Measurements from ENCODE around the gene FCRL2.

The FCRL2 gene, protein sequence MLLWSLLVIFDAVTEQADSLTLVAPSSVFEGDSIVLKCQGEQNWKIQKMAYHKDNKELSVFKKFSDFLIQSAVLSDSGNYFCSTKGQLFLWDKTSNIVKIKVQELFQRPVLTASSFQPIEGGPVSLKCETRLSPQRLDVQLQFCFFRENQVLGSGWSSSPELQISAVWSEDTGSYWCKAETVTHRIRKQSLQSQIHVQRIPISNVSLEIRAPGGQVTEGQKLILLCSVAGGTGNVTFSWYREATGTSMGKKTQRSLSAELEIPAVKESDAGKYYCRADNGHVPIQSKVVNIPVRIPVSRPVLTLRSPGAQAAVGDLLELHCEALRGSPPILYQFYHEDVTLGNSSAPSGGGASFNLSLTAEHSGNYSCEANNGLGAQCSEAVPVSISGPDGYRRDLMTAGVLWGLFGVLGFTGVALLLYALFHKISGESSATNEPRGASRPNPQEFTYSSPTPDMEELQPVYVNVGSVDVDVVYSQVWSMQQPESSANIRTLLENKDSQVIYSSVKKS

DNA sequence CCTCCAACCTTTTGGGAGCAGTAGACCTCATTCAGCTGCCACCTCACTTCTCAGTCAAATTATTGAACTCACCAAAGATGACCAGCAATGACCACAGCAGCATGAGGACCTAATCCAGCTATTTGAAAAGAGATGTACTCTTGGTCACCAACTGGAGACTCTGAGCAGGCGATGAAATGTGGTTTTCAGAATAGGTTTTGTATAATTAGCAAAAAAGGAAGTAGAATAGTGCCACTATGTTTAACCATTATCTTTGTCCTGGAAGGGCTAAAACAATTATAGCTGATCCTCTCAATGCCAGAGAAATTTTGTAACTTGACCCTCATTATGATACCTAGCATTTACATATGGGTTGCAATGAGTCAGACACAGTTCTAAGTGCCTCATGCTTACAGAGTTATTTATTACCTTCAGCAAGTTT lies at the start of gene FCRL2:
Gene FCRL2 (minus strand): TSS at position 162 of the 421 bp plus-strand sequence. CDS start 59 bp downstream, at position 103.
- DNase-seq = no peak

GRCh38 chr1:157820299-157820698 lies 43.4 kb upstream of the FCRL2 start:
- DNase-seq = no peak

- no peak for DNase-seq
Observed at GRCh38 chr1:157819896-157820295, 43.0 kb upstream of the FCRL2 start, which contains the start of gene FCRL1. Gene FCRL1 (minus strand): TSS chr1:157820120. CDS start chr1:157820037, 83 bp downstream.

- no peak for DNase-seq
Observed at GRCh38 chr1:157819215-157819614, 42.3 kb upstream of the FCRL2 start.

DNA sequence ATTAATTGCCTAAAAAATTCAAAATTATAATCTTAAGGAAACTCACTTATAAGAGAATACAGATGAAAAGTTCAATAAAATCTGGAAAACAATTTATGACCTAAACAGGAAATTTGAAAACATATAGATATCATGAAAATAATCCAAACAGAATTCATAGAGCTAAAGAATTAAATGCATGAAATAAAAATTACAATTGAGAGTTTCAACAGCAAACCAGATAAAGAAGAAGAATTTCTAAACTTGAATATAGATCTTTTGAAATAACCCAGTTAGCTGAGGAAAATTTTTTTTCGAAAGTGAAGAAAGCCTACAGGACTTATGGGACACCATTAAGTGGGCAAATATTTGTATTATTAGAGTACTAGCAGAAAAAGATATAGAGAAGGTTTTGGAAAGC lies 36.3 kb upstream of the FCRL2 start:
- DNase-seq = no peak

- no peak for DNase-seq
Observed at GRCh38 chr1:157806431-157807149, 29.7 kb upstream of the FCRL2 start.

GRCh38 chr1:157803851-157804250 lies 26.9 kb upstream of the FCRL2 start:
- no peak for DNase-seq

DNA sequence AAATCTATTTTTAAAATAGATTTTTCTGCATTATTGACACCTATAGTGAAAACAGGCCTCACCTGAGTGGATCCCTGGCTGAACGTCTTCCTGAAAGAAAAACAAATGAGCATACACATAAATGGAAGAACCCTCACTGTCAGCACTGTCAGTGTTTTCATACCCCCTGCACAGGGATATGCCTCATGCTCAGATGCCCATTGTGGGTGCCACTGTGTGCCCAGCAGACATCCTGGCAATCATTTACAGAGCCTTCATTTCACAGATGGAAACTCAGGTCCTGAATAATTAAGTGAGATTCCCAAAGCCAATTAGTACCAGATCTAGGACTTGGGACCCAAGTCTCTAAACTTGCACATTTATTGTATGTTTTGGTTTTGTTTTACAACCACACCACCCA lies 23.1 kb upstream of the FCRL2 start:
- DNase-seq = no peak

DNA sequence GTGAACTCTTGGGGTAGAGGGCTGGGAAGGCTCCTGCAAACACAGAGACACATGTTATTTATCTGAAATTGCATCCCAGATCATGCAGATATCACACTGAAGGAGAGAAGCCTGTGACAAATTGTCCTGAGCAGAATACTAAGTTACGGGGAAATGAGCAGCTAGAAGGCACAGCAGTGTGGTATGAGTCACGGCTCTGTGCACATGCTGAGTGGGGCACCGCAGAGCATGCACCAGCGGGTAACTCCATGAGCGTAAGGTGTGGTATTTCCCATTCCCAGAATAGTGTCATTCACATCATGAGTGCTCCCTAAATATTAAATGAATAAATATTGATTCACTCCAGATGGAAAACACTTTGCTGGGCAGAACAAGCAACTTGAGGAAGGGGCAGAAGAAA lies 21.3 kb upstream of the FCRL2 start:
- no peak for DNase-seq

GRCh38 chr1:157785248-157785647 lies 8.3 kb upstream of the FCRL2 start:
- no peak for DNase-seq

DNA sequence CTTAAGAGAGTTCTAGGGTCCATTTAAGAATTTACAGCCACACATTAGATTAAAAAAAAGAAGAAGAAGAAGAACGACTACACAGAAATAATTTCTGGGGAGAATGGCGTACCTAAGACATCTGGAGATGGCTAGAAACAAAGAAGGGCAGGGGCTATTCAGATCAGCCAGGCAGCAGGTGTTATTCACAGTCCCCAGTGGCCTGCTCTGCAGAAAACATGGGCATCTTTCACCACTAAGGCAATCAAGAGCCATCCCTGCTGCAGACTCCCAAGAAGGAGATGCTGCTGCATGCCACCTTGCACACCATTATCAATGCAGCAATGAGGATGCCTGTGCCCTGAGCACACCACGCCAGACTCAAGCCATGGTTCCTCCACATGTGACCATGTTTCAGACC lies 7.9 kb upstream of the FCRL2 start:
- no peak for DNase-seq

- DNase-seq = no peak
Observed at GRCh38 chr1:157782931-157783330, 6.0 kb upstream of the FCRL2 start.

- DNase-seq = no peak
Observed at GRCh38 chr1:157781048-157781447, 4.1 kb upstream of the FCRL2 start.

GRCh38 chr1:157775101-157775870 lies 1.6 kb downstream of the FCRL2 start:
- DNase-seq = no peak

GRCh38 chr1:157774412-157774811 lies 2.5 kb downstream of the FCRL2 start:
- no peak for DNase-seq

DNA sequence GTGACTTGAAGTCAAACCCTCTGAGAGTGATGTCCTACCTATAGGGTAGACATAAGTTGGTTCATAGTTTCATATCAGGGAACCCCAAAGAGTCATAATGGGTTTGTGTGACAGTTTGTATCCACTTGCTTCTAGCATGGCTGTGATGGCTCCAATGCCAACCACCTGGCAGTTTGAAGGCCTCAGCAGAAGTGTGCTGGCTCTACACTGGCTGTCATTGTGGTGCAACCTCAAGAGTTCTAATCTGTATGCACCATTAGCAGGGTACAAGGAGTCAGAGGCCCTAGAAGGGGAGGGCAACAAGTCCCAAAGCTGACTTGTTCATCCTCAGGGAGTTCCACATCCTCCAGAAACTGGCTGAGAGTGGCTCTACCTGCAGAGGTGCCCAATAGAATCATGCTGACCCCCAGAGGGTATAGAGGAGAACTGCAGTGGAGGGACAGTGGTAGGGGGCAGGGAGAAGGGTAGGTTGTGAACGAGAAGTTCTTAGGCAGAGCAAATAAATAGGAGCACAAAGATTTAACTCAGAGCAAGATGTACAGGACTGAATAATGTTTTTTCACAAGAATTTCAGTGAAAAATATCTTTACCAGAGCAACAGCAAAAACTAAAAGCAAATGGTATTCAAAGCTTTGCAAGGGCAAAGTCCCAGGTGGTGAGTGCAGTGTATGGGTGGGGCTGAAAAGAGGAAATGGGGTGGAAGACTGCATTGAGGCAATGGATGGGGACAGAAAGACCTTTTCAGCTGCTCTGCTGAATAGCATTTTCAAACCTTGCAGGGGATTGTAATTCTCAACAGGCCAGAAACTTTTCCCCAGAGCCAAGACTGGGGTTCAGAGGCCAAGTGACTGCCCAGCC lies 3.2 kb downstream of the FCRL2 start:
- DNase-seq = no peak

DNA sequence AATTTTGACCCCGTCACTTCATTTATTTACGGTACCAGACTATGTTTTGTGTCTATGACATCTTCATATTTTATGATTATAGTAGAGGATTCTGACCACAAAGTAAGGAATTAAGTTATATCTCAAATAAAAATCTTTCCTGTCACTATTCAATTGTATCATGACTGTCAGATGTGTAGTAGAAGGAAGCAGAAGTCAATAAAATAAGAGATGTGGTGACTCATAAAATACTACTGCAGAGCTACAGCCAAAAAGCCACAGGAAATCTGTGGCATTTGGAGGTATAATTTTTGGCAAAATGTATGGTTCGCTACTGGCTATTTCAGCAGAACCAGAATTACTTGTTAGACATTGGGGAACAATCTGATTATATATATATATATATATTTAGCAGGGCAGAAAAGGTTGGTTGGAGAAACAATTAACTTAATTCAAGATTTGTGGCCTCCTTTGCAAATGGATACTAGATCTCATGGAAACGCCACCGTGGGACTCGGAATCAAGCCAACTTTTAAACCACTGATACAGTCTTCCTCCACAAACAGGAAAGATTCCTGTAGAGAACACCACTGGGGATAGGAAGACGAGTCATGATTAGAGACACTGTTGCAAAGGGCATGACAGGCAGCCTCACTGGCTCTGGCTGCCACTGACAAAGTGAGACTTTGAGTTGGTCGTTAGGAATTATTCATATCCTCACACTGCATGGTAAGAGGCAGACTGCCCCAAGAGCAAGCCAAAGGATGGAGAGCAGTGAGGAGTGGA lies 5.1 kb downstream of the FCRL2 start:
- no peak for DNase-seq

- DNase-seq = no peak
Observed at GRCh38 chr1:157770442-157771043, 6.4 kb downstream of the FCRL2 start.

DNA sequence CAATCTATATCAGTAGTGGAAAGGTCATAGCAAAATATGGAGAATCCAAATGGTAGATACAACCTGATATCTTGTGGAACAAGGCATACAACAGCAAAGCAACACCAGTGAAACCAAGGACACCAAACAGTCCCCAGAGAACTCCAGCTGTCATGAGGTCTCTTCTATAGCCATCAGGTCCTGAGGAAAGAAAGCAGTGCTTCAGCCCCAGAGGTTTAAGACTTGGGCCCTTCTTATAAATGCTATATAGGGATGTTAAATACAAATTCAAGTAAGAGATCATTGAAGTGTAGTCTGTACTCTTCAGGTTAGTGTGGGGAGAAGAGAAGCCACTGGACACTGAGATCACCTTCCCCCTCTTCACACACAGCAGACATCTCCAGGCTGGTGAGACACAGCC lies 10.1 kb downstream of the FCRL2 start:
- DNase-seq = no peak

DNA sequence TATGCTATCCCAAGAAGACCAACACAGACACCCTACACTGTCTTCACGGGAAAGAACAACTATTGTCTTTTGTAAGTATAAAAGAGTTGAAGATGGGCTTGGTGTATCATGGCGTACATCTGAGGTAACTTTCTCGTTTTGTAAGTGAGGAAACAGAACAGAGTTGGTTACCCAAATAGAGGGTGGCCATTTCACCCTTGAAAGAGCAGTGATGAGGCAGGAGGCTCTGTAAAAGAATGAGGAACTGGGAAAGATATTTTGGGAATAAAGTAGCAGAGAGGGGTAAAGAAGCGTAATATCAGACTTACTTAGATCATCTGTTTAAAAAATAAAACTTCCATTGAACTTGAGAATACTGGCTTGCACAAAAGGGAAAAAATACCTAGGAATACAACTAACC lies 18.9 kb downstream of the FCRL2 start:
- no peak for DNase-seq

GRCh38 chr1:157753611-157754010 lies 23.3 kb downstream of the FCRL2 start:
- DNase-seq = no peak

Measured in activated CD4-positive, alpha-beta T cell treated with anti-CD3 and anti-CD28 coated beads, Interleukin-2, amount 50 U/mL, for 48 hours (primary cell).